ENCODE results near the gene TMC1.

GRCh38 chr9:72773570-72773969, 252.2 kb downstream of the TMC1 start:
- TF ChIP-seq, protein P1, sequence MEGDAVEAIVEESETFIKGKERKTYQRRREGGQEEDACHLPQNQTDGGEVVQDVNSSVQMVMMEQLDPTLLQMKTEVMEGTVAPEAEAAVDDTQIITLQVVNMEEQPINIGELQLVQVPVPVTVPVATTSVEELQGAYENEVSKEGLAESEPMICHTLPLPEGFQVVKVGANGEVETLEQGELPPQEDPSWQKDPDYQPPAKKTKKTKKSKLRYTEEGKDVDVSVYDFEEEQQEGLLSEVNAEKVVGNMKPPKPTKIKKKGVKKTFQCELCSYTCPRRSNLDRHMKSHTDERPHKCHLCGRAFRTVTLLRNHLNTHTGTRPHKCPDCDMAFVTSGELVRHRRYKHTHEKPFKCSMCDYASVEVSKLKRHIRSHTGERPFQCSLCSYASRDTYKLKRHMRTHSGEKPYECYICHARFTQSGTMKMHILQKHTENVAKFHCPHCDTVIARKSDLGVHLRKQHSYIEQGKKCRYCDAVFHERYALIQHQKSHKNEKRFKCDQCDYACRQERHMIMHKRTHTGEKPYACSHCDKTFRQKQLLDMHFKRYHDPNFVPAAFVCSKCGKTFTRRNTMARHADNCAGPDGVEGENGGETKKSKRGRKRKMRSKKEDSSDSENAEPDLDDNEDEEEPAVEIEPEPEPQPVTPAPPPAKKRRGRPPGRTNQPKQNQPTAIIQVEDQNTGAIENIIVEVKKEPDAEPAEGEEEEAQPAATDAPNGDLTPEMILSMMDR (IDR thresholded peaks at IDR 0.05; ENCODE audit: borderline replicate concordance, extremely low read depth, low read length, poor library complexity, severe bottlenecking): no peak
- TF ChIP-seq EZH2 (IDR thresholded peaks at IDR 0.05; ENCODE audit: borderline replicate concordance, low read depth, low read length, severe bottlenecking): no peak
